Uterus (tissue), 4 donors: ENCODE measurements around the gene ARHGAP9. TPM values are rescaled to one million over a fixed set of nuclear protein-coding genes. Genes with fewer than 3 reads are reported as not detected.

ENCODE experiments used
- DNase-seq, 2 donors: peaks; one replicate each; pipeline ENCODE4 v3.0.0-alpha.2; 2019 to 2020
- H3K27ac ChIP-seq, 2 donors: fragments of 200-600 bp; sonication (generic); 1 replicate in 1 of 2; 2 replicates in 1 of 2; pipeline ENCODE4 v1.5.1; 2016 to 2018
- H3K27me3 ChIP-seq, 2 donors: fragments of 200-600 bp; sonication (generic); one replicate each; pipeline ENCODE4 v1.5.1; 2018 to 2019; ENCODE audit warnings: control low read depth in 1 of 2
- H3K36me3 ChIP-seq, 2 donors: fragments of 200-600 bp; sonication (generic); one replicate each; pipeline ENCODE4 v1.5.1; 2019; ENCODE audit warnings: control low read depth in 1 of 2
- H3K4me1 ChIP-seq, 2 donors: fragments of 200-600 bp; sonication (generic); one replicate each; pipeline ENCODE4 v1.5.1; 2018 to 2019; ENCODE audit warnings: control low read depth in 1 of 2
- H3K4me3 ChIP-seq, 2 donors: fragments of 200-600 bp; sonication (generic); 1 replicate in 1 of 2; 2 replicates in 1 of 2; pipeline ENCODE4 v1.5.1; 2018 to 2019; ENCODE audit warnings: mild to moderate bottlenecking in 1 of 2
- H3K9me3 ChIP-seq, 2 donors: fragments of 200-600 bp; sonication (generic); one replicate each; pipeline ENCODE4 v1.5.1; 2019; ENCODE audit warnings: control low read depth in 1 of 2
- CTCF ChIP-seq, 4 experiments: fragments of 200-600 bp in 2 of 4; fragments of 450-650 bp in 2 of 4; sonication (generic) in 2 of 4; IDR thresholded peaks; one replicate each; pipeline ENCODE4 v1.5.1; 2016 to 2019; ENCODE audit warnings: antibody characterized with exemption in 4 of 4, mild to moderate bottlenecking in 2 of 4, moderate library complexity in 1 of 4
- POLR2A ChIP-seq, 2 donors: fragments of 450-650 bp; IDR thresholded peaks; one replicate each; pipeline ENCODE4 v1.6.1; 2016; ENCODE audit warnings: antibody characterized with exemption in 2 of 2, mild to moderate bottlenecking in 1 of 2, moderate library complexity in 1 of 2
- intact Hi-C: fragments of 100-400 bp; cut with DNase I; formaldehyde crosslinking; loops from one replicate; pipeline ENCODE4 v1.15.1; 2023; ENCODE audit warnings: low total_unique reads
- total RNA-seq, 4 donors: library from RNA; depleted of rRNA in 3 of 4; stranded (reverse); fragments of >200 nt in 3 of 4; gene quantifications; one replicate each; pipeline versions ENCODE4 v1.1.0 to v1.2.4, GENCODE V29; 2014 to 2023
- donor health status: DM: yes; HTN: yes; CAD: no.

ARHGAP9 gene
- total RNA-seq, 4 donors from 2014 or later, result 1.5 to 8.1 (median 3.3) TPM

- Histone ChIP-seq H3K27ac (no peak overlapping the region), H3K9me3 (no peaks in the 10 kb centered on the region), H3K27me3 (no peaks in the 10 kb centered on the region), H3K36me3 (no peaks in the 10 kb centered on the region), H3K4me3 (no peak overlapping the region), H3K4me1 (peaks cover 4 to 19% of the 10 kb centered on the region in 2 donors)
- intact Hi-C loops, result no loop called here
- no peak for TF ChIP-seq CTCF (IDR thresholded peaks at IDR 0.05)
- no peak for TF ChIP-seq POLR2A (IDR thresholded peaks at IDR 0.05)
- no peak for DNase-seq
Observed at GRCh38 chr12:57526477-57527126, 46.9 kb upstream of the ARHGAP9 start.

GRCh38 chr12:57525615-57526383 lies 46.1 kb upstream of the ARHGAP9 start:
- Histone ChIP-seq H3K27me3 (no peaks in the 10 kb centered on the region), H3K36me3 (no peaks in the 10 kb centered on the region), H3K27ac (peak overlapping the region in 1 of 2 donors; percentile 9), H3K9me3 (no peaks in the 10 kb centered on the region), H3K4me3 (no peak overlapping the region), H3K4me1 (peaks cover 4 to 19% of the 10 kb centered on the region in 2 donors)
- DNase-seq, result no peak
- intact Hi-C loops, result no loop called here
- no peak for TF ChIP-seq POLR2A (IDR thresholded peaks at IDR 0.05)
- no peak for TF ChIP-seq CTCF (IDR thresholded peaks at IDR 0.05)

GRCh38 chr12:57524814-57525614 lies 45.3 kb upstream of the ARHGAP9 start:
- H3K4me3 ChIP-seq, result no peak overlapping the region
- TF ChIP-seq POLR2A (IDR thresholded peaks at IDR 0.05) (no peak), CTCF (IDR thresholded peaks at IDR 0.05) (no peak)

GRCh38 chr12:57523706-57524614 lies 44.3 kb upstream of the ARHGAP9 start:
- no peaks in the 10 kb centered on the region for H3K36me3 ChIP-seq

More at GRCh38 chr12:57524814-57525614, 45.3 kb upstream of the ARHGAP9 start:
- DNase-seq, result peak in 1 of 2 donors; percentile 31
- Histone ChIP-seq H3K27ac (peak overlapping the region; percentile 97 to 99), H3K9me3 (no peaks in the 10 kb centered on the region), H3K36me3 (no peaks in the 10 kb centered on the region), H3K4me1 (peaks cover 4 to 19% of the 10 kb centered on the region in 2 donors), H3K27me3 (no peaks in the 10 kb centered on the region)
- intact Hi-C loops, result no loop called here

More at GRCh38 chr12:57523706-57524614, 44.3 kb upstream of the ARHGAP9 start:
- DNase-seq, result peak in 1 of 2 donors; percentile 29
- H3K27me3 ChIP-seq, result no peaks in the 10 kb centered on the region
- intact Hi-C loops, result no loop called here
- no peak for TF ChIP-seq POLR2A (IDR thresholded peaks at IDR 0.05)
- no peak for TF ChIP-seq CTCF (IDR thresholded peaks at IDR 0.05)
- no peaks in the 10 kb centered on the region for H3K9me3 ChIP-seq
- peaks cover 6 to 20% of the 10 kb centered on the region in 2 donors for H3K4me1 ChIP-seq
- H3K27ac ChIP-seq, result peak overlapping the region; percentile 97 to 99
- peak overlapping the region; percentile 80 to 88 for H3K4me3 ChIP-seq
